ENCODE measurements around the gene INPP5A.

- TF ChIP-seq, protein P1, sequence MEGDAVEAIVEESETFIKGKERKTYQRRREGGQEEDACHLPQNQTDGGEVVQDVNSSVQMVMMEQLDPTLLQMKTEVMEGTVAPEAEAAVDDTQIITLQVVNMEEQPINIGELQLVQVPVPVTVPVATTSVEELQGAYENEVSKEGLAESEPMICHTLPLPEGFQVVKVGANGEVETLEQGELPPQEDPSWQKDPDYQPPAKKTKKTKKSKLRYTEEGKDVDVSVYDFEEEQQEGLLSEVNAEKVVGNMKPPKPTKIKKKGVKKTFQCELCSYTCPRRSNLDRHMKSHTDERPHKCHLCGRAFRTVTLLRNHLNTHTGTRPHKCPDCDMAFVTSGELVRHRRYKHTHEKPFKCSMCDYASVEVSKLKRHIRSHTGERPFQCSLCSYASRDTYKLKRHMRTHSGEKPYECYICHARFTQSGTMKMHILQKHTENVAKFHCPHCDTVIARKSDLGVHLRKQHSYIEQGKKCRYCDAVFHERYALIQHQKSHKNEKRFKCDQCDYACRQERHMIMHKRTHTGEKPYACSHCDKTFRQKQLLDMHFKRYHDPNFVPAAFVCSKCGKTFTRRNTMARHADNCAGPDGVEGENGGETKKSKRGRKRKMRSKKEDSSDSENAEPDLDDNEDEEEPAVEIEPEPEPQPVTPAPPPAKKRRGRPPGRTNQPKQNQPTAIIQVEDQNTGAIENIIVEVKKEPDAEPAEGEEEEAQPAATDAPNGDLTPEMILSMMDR (IDR thresholded peaks at IDR 0.05) = no peak
- no peak for TF ChIP-seq POLR2A (IDR thresholded peaks at IDR 0.05)
Measured at GRCh38 chr10:132780356-132780755, 242.8 kb downstream of the INPP5A start.
